CD4-positive, alpha-beta T cell treated with Interleukin-6 for 4 hours (primary cell): ENCODE results near the gene SKP2.
"Not testable (repeated sequence)": the region's sequence is repeated elsewhere in the genome, so short reads cannot be mapped to it uniquely, and the experiment has no call there.

Experiments
- DNase-seq: peaks from one replicate; pipeline ENCODE4 v3.0.0-alpha.2; 2020; ENCODE audit warnings: mixed read lengths

Gene SKP2

GRCh38 chr5:36151434-36152323 lies at the start of gene SKP2, which contains the start of gene LMBRD2:
Gene SKP2, plus strand, starts transcription at chr5:36152111. Its CDS starts 152 bp downstream, at chr5:36152263.
Gene LMBRD2, minus strand, starts transcription at chr5:36151887. Its CDS starts 8,538 bp downstream, at chr5:36143349.
- peak; percentile 96 for DNase-seq

DNA sequence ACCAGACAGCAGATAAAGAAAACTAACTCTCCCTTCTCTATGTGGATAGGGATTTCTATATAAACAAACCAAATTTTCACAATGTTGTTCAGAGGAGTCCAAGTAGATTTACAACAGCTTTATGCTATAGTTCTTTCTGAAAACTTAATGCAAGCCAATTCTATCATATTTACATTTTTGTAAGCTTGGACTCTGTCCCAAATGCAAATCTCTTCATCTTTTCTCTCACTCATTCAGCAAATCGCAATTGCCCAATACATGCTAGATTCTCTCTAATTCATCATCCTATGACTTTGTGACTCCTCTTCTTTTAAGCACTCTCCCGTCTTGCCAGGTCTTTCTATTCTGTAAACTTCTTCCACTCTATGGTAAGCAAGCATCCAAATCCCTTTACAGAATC lies 46.1 kb upstream of the SKP2 start:
- no peak for DNase-seq

DNA sequence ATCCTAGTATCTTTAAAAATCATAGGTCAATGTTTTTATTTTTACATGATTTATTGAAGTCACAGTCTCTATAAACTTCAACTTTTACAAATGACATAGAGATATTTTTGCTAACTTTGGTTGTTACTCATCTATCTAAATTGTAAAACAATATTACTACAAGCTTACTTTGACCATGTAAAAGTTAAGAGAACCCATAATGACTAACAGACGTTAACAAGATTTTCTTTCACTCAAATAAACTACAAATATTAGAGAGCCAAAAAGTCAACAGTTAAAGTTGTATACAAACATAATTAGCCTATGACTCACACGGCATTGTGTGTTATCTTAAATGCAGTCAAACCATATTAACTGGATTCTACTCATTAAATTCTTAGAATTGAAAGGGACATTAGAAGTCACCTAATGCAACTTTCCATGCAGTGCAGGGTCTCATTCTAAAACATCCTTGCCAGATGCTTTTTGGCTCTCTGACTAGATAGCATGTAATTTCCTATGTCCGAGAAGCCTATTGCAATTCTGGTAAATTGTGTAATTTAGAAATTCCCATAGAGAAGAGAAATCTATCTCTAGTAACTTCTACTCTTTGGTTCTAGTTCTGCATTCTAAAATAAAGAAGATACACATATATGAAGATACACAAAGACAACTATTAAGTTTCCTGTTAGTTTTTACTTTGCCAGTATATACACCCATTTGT lies 43.0 kb upstream of the SKP2 start:
- no peak for DNase-seq

DNA sequence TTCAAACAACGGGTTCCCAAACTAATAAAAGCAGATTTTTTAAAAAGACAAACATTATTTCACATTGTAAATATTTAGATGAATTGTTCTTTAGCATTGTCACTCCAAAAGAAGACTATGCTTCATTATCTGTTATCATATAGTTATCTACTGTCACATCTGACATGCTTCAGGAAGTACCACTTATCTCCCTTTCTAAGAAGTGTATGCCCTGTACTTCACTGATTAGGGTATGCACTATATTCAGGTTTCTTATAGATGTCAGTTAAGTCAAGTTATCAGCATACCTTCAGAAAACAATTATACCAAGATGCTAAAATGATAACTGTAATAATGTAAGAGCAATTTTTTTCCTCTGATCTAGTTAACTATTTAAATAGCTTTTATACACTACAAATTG lies 40.7 kb upstream of the SKP2 start:
- no peak for DNase-seq

- no peak for DNase-seq
Observed at GRCh38 chr5:36125868-36126267, 26.0 kb upstream of the SKP2 start.

- DNase-seq = no peak
Observed at GRCh38 chr5:36128795-36129194, 23.1 kb upstream of the SKP2 start.

DNA sequence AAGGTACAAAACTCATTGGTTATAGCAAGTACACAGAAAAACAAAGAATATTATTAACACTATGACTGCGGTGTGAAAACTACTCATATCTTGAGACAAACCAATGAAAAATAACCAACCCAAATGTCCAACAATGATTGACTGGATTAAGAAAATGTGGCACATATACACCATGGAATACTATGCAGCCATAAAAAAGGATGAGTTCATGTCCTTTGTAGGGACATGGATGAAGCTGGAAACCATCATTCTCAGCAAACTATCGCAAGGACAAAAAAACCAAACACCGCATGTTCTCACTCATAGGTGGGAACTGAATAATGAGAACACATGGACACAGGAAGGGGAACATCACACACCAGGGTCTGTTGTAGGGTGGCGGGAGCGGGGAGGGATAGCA lies 22.2 kb upstream of the SKP2 start:
- DNase-seq = not testable (repeated sequence)

DNA sequence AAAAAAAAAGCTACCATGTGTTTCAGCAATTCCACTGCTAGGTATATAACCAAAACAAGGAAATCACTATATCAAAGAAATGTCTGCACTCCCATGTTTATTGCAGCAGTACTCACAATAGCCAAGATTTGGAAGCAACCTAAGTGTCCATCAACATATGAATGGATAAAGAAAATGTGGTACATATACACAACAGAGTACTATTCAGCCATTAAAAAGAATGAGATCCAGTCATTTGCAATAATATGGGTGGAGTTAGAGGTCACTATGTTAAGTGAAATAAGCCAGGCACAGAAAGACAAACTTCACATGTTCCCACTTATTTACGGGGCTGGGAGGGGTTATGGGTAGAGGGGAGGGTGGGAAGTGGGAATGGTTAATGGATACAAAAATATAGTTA lies 18.9 kb upstream of the SKP2 start:
- DNase-seq = not testable (repeated sequence)

GRCh38 chr5:36135988-36136387 lies 15.9 kb upstream of the SKP2 start:
- DNase-seq = no peak

DNA sequence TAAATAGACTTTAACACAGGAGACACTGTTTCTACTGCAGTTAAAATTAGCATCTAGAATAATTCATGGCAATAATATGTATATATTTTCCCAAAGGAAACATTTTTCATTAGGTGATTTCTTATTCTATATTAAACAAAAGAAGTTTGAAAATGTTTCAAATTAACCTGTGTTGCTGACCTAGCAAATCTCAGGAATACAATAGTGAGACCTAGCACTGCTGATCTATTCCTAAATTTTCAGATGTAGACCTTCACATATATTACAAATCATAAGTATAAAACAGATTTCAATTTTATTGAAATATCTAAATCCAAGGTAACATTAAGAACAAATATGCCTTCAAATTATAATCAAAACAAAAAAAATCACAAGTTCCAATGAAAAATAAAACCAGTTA lies 15.3 kb upstream of the SKP2 start:
- no peak for DNase-seq

DNA sequence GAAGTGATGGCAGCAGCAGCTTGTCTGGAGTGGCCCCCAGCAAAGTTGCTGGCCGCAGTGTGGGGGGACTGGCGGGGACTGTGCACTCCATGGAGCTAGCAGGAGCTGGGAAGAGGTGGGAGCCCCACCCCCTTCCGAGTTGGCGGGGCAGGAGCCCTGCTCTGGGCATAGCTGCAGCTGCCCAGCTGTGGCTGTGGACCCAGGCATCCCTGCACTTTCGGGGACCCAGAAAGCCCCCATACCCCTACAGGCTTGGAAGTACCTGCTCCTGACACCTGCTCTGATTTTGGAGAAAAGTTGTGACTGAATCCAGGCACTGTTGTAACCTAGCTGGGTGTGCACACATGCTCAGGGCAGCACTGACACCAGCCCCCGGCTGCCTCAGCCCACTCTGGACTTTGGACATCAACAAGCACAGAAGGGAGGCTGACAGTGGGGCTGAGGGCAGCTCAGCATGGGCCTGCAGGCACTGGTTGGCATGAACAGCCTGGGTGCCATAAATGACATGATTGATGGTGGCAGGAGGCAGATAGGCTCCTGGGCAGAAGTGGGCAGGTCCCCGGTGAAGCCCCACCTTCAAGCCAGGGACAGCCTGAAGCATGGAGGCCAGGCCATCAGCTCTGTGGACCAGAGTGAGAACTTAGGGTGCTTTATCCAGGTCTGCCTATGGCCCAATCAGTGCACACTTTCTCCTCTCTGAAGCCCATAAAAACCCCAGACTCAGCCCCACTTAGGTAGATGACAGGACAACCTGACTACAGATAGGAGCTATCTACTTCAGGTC lies 12.8 kb upstream of the SKP2 start:
- no peak for DNase-seq

GRCh38 chr5:36145311-36145710 lies 6.6 kb upstream of the SKP2 start:
- no peak for DNase-seq

GRCh38 chr5:36146390-36146789 lies 5.5 kb upstream of the SKP2 start:
- DNase-seq = no peak

- DNase-seq = no peak
Observed at GRCh38 chr5:36147681-36148080, 4.2 kb upstream of the SKP2 start.

DNA sequence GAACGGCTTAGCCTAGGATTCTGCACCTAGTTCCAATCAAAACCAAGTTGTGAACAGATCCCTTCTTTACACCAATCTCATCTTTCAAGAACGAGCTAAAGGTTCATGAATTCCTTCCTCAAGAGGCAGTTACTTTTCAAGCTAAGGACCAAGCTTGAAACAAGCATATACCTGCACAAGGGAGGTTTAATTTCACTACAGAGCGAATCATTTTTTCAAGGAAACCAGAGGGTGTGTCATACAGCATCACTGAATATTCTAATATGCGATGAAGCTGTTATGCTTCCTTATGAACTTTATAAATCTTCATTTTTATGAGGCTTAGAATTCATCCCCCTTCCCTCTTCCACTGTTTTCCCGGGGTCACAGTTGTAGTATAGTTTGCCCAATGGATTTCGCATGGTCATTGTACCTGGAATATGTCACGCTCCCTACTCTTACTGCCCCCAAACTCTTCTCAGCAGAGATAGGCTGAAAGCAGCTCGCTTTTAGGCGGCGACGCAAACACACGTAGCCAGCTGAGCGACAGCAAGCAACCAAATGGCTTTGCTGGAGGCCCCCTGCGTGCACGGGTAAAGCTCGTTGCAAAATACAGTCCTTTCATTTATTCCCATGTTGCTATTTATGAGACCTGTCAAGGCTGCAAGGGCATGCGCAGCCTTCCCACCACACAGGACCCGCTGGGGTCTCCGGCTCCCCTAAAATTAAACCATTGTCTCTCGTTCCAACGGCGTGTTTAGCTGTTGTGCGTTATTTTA lies 1.1 kb upstream of the SKP2 start:
- peak; percentile 28 for DNase-seq

GRCh38 chr5:36152324-36153297 lies 700 bp downstream of the SKP2 start:
- no peak for DNase-seq

DNA sequence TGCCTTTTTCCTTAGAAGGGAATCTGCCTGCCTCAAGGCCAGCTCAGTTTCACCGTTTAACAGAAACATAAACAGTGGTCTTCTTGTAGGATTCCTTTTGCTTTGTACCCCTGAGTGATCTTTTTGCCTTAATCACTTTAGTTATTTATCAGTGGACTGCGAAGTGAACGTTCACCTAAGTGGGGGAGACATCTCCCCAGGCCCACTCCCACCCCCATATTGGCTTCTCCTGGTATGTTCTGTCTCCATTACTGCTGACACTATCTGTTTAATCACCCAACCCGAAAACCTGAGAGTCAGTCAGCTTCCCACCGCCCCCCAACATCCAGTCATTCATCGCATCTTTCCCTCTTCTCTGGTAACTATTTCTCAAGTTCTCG lies 1.4 kb downstream of the SKP2 start:
- DNase-seq = no peak

DNA sequence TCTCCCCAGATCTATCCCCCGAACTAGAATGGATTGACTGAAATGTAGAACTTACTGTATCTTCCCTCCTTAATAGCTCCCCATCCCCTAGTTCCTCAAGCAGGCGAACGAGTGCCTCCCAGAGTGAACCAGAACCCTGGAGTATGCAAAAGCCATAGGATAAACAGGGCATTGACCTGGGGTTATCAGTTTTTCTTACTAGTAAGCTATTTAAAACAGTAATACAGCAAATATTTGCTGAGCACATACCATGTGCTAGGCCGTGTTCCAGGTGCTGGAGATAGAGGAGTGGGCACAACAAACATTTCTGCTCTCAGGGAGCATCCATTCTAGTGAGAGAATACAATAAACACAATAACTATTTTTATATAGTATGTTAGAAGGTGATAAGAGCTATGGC lies 1.8 kb downstream of the SKP2 start:
- no peak for DNase-seq

GRCh38 chr5:36155291-36155690 lies 3.4 kb downstream of the SKP2 start:
- no peak for DNase-seq

GRCh38 chr5:36156121-36156601 lies 4.2 kb downstream of the SKP2 start:
- DNase-seq = no peak

GRCh38 chr5:36156619-36157018 lies 4.7 kb downstream of the SKP2 start:
- no peak for DNase-seq
